HepG2 (cell line): ENCODE measurements around the gene DDR2. TPM values are rescaled to one million over a fixed set of nuclear protein-coding genes. Genes with fewer than 3 reads are reported as not detected.

ENCODE experiments used
- ATAC-seq: fragments of 200-7000 bp; cut with Tn5 transposase; 3 replicates; pipeline ENCODE4 v1.9.1; 2020; ENCODE audit warnings: mild to moderate bottlenecking, moderate library complexity
- BruUV-seq: library from RNA; stranded (reverse); fragments of 400-500 nt; replicated peaks from 2 replicates; lab custom pipeline; 2021; lab: Mats Ljungman, UMichigan
- CTCF ChIA-PET: fragments of 300-600 bp; formaldehyde crosslinking; extraction: SDS; loops from one replicate; lab custom pipeline; 2021; ENCODE audit warnings: low total read pairs, inconsistent platforms, low intra/inter-chr PET ratio; lab: Yijun Ruan, JAX
- POLR2A ChIA-PET: fragments of 350-600 bp; sonication (Branson Sonifier 250); formaldehyde crosslinking; loops from one replicate; lab custom pipeline; 2020; ENCODE audit warnings: antibody characterized with exemption, inconsistent platforms; lab: Yijun Ruan, JAX
- DNase-seq: peaks from one replicate; pipeline ENCODE4 v3.0.0-alpha.2; 2015; ENCODE audit warnings: low spot score
- FAIRE-seq: peaks from 3 replicates; lab custom pipeline; 2011; peaks lifted over from hg19 to GRCh38; lab: Jason Lieb, UNC
- H2AFZ ChIP-seq: one replicate; pipeline ENCODE4 v1.6.1; 2011; ENCODE audit warnings: low read length, inconsistent platforms
- H3K27ac ChIP-seq: fragments of 300-600 bp; 3 replicates; pipeline ENCODE4 v1.8.0; 2011; ENCODE audit warnings: mixed run types, mild to moderate bottlenecking, mixed read lengths, low read length, inconsistent platforms; ENCODE audit not compliant: insufficient read depth; ENCODE audit errors: extremely low read length
- H3K27me3 ChIP-seq, 2 experiments: fragments of 200-600 bp in 1 of 2; 2 replicates in 1 of 2; 3 replicates in 1 of 2; pipeline versions ENCODE4 v1.6.0 to v1.8.0; 2011; ENCODE audit warnings: low read length in 2 of 2, mild to moderate bottlenecking in 2 of 2, moderate library complexity in 2 of 2, inconsistent platforms in 1 of 2; ENCODE audit not compliant: insufficient read depth in 2 of 2, control insufficient read depth in 1 of 2
- H3K36me3 ChIP-seq, 2 experiments: fragments of 200-600 bp in 1 of 2; replicated peaks in 1 of 2; 2 replicates in 1 of 2; 3 replicates in 1 of 2; pipeline versions ENCODE4 v1.5.1 to v1.8.0; 2011; ENCODE audit warnings: low read length in 2 of 2, inconsistent platforms in 1 of 2; ENCODE audit not compliant: insufficient read depth in 2 of 2, control insufficient read depth in 1 of 2
- H3K4me1 ChIP-seq: 2 replicates; pipeline ENCODE4 v1.5.1; 2012; ENCODE audit warnings: low read length, inconsistent platforms; ENCODE audit not compliant: insufficient read depth
- H3K4me2 ChIP-seq: 2 replicates; pipeline ENCODE4 v1.6.0; 2011; ENCODE audit warnings: low read depth, low read length, inconsistent platforms
- H3K4me3 ChIP-seq, 3 experiments: fragments of 200-600 bp in 1 of 3; sonication (generic), shearing (Covaris generic) in 1 of 3; replicated peaks in 1 of 3; 2 replicates each; pipeline ENCODE4 v1.5.1; 2011 to 2016; ENCODE audit warnings: low read length in 3 of 3, inconsistent platforms in 2 of 3, low read depth in 2 of 3, mild to moderate bottlenecking in 2 of 3, control low read depth in 1 of 3, mixed read lengths in 1 of 3; ENCODE audit not compliant: insufficient read depth in 1 of 3
- H3K79me2 ChIP-seq: one replicate; pipeline ENCODE4 v1.6.1; 2011; ENCODE audit warnings: low read length, inconsistent platforms; ENCODE audit not compliant: insufficient read depth
- H3K9ac ChIP-seq: 2 replicates; pipeline ENCODE4 v1.6.0; 2011; ENCODE audit warnings: mild to moderate bottlenecking, low read depth, low read length, inconsistent platforms; ENCODE audit not compliant: insufficient read depth
- H3K9me3 ChIP-seq: 2 replicates; pipeline ENCODE4 v1.5.1; 2012; ENCODE audit warnings: mild to moderate bottlenecking, low read length
- H4K20me1 ChIP-seq: 2 replicates; pipeline ENCODE4 v1.6.0; 2011; ENCODE audit warnings: inconsistent platforms, mild to moderate bottlenecking, low read length, moderate library complexity; ENCODE audit not compliant: insufficient read depth
- ARID2 ChIP-seq: sonication (generic); formaldehyde crosslinking; IDR thresholded peaks from 2 replicates; pipeline ENCODE4 v1.8.1; 2022; ENCODE audit warnings: mild to moderate bottlenecking, missing genetic modification reagents, borderline replicate concordance
- NFKBIZ ChIP-seq: IDR thresholded peaks from 2 replicates; pipeline ENCODE4 v1.6.1; 2018; ENCODE audit warnings: missing genetic modification reagents, missing compliant biosample characterization
- NFRKB ChIP-seq: fragments of 450-650 bp; IDR thresholded peaks from 2 replicates; pipeline ENCODE4 v1.6.1; 2017
- NONO ChIP-seq, 2 experiments: fragments of 450-650 bp in 1 of 2; sonication (generic) in 1 of 2; formaldehyde crosslinking in 1 of 2; IDR thresholded peaks in 1 of 2; conservative IDR thresholded peaks in 1 of 2; 2 replicates each; pipeline versions ENCODE4 v1.6.1 to v1.8.0; 2017 to 2022; ENCODE audit warnings: mild to moderate bottlenecking in 1 of 2, missing genetic modification reagents in 1 of 2, moderate library complexity in 1 of 2
- PREB ChIP-seq: sonication (generic); formaldehyde crosslinking; IDR thresholded peaks from 2 replicates; pipeline ENCODE4 v1.4.0; 2020; ENCODE audit warnings: missing genetic modification reagents
- TIGD3 ChIP-seq: sonication (generic); formaldehyde crosslinking; IDR thresholded peaks from 2 replicates; pipeline ENCODE4 v1.5.1; 2020; ENCODE audit warnings: mild to moderate bottlenecking, missing genetic modification reagents, borderline replicate concordance
- ZNF138 ChIP-seq: sonication (generic); formaldehyde crosslinking; IDR thresholded peaks from 2 replicates; pipeline ENCODE4 v1.5.0; 2020; ENCODE audit warnings: mild to moderate bottlenecking, low read depth, missing genetic modification reagents
- WGBS: methylation state at CpG from one replicate; pipeline ENCODE4 v1.1.6; 2017; ENCODE audit warnings: low lambda C conversion rate; 5-methylcytosine and 5-hydroxymethylcytosine counted together
- in situ Hi-C: cut with HindIII; loops from 2 replicates; pipeline ENCODE4 v1.10.0; 2017; ENCODE audit warnings: low pct_unique_long_range_greater_than_20kb; ENCODE audit not compliant: extremely low pct_ligation_motif_present
- intact Hi-C: fragments of 100-400 bp; cut with micrococcal nuclease; formaldehyde crosslinking; loops from one replicate; pipeline ENCODE4 v1.10.0; 2022; ENCODE audit not compliant: unreplicated experiment
- polyA plus RNA-seq, 8 experiments: library from polyadenylated mRNA; depleted of rRNA in 3 of 8; stranded (reverse) in 7 of 8; unstranded in 1 of 8; fragments of >200 nt; fragmentation: Illumina TruSeq in 4 of 8; extraction: Trizol in 4 of 8; gene quantifications; 2 replicates each; pipeline versions ENCODE4 v1.2.1 to v1.2.3, GENCODE V29; 2011 to 2016; ENCODE audit warnings: low read depth in 4 of 8, missing spikeins in 1 of 8, mixed read lengths in 1 of 8; ENCODE audit not compliant: insufficient read depth in 1 of 8
- total RNA-seq, 5 experiments: library from RNA; depleted of rRNA; stranded (reverse); fragments of >200 nt; fragmentation: Illumina TruSeq; extraction: Trizol; gene quantifications; 2 replicates each; pipeline ENCODE4 v1.2.3, GENCODE V29; 2016; ENCODE audit warnings: low read depth in 1 of 5

DDR2 gene
- total and polyA plus RNA-seq, 2 of the 13 experiments (the other 11 are each of a cell fraction or from before 2014, with no cell fraction given), result 0.36 to 0.38 TPM

- DNase-seq (no peak), FAIRE-seq (no peak), ATAC-seq (no peak)
- Histone ChIP-seq H3K79me2 (no peaks in the 10 kb centered on the region), H3K4me3 (no peak overlapping the region), H3K4me1 (peaks cover 19% of the 10 kb centered on the region), H3K36me3 (no peaks in the 10 kb centered on the region), H3K9ac (no peak overlapping the region), H4K20me1 (no peaks in the 10 kb centered on the region), H3K4me2 (no peak overlapping the region), H2AFZ (no peak overlapping the region), H3K9me3 (no peaks in the 10 kb centered on the region), H3K27ac (no peak overlapping the region), H3K27me3 (no peaks in the 10 kb centered on the region)
- in situ Hi-C loops (no loop called here), intact Hi-C loops (no loop called here)
- WGBS, result 39% methylated on average over 1 of the region's 1 CpG
- no peak for TF ChIP-seq ARID2 (CRISPR knock-in tag)
- no TSS peak for BruUV-seq
- POLR2A ChIA-PET, result no interaction called here
- CTCF ChIA-PET, result no interaction called here
Measured at GRCh38 chr1:162716552-162716951, 84.3 kb downstream of the DDR2 start.

GRCh38 chr1:162717548-162718184 is 85.4 kb downstream of the DDR2 start:
- in situ Hi-C loops (no loop called here), intact Hi-C loops (no loop called here)
- Histone ChIP-seq H3K4me2 (no peak overlapping the region), H3K36me3 (no peaks in the 10 kb centered on the region), H3K27ac (no peak overlapping the region), H4K20me1 (no peaks in the 10 kb centered on the region), H3K4me3 (no peak overlapping the region), H3K9ac (no peak overlapping the region), H2AFZ (no peak overlapping the region), H3K4me1 (peaks cover 10% of the 10 kb centered on the region), H3K27me3 (no peaks in the 10 kb centered on the region), H3K79me2 (no peaks in the 10 kb centered on the region), H3K9me3 (no peaks in the 10 kb centered on the region)
- DNase-seq (no peak), FAIRE-seq (no peak), ATAC-seq (no peak)
- ChIA-PET POLR2A (no interaction called here), CTCF (no interaction called here)
- WGBS, result 92% methylated on average over 1 of the region's 1 CpG
- BruUV-seq, result no TSS peak
- no peak for TF ChIP-seq NONO (IDR thresholded peaks at IDR 0.05)
- TF ChIP-seq NONO (CRISPR knock-in tag; conservative IDR thresholded peaks at IDR 0.05), result no peak
- TF ChIP-seq TIGD3 (CRISPR knock-in tag), result no peak
- no peak for TF ChIP-seq NFRKB
- no peak for TF ChIP-seq ZNF138 (CRISPR knock-in tag)
- TF ChIP-seq PREB (CRISPR knock-in tag), result no peak
- TF ChIP-seq NFKBIZ (CRISPR knock-in tag), result no peak
